Naive B cell (primary cell): ENCODE measurements around the gene DPM1. TPM values are rescaled to one million over a fixed set of nuclear protein-coding genes. Genes with fewer than 3 reads are reported as not detected.

Experiments
- ATAC-seq, 2 donors: fragments of 150-1000 bp; cut with Tn5 transposase; 2 replicates each; pipeline ENCODE4 v1.10.0; 2021; ENCODE audit warnings: low read depth in 2 of 2, mild to moderate bottlenecking in 2 of 2, moderate library complexity in 2 of 2
- DNase-seq: peaks from one replicate; pipeline ENCODE4 v3.0.0; 2022
- H3K27ac Mint-ChIP-seq, 6 donors: one replicate each; pipeline ENCODE4 v1.8.0; 2020 to 2022; ENCODE audit warnings: mild to moderate bottlenecking in 6 of 6, mixed read lengths in 6 of 6, moderate library complexity in 5 of 6, inconsistent platforms in 2 of 6
- H3K27me3 Mint-ChIP-seq, 3 donors: one replicate each; pipeline ENCODE4 v1.8.0; 2021 to 2022; ENCODE audit warnings: mixed read lengths in 3 of 3, mild to moderate bottlenecking in 1 of 3
- H3K36me3 Mint-ChIP-seq, 2 donors: one replicate each; pipeline ENCODE4 v1.8.0; 2020 to 2022; ENCODE audit warnings: mixed read lengths in 2 of 2, inconsistent platforms in 1 of 2, mild to moderate bottlenecking in 1 of 2
- H3K4me1 Mint-ChIP-seq, 3 donors: one replicate each; pipeline ENCODE4 v1.8.0; 2020 to 2022; ENCODE audit warnings: mixed read lengths in 3 of 3, inconsistent platforms in 1 of 3, mild to moderate bottlenecking in 1 of 3, moderate library complexity in 1 of 3
- H3K4me3 Mint-ChIP-seq, 8 donors: one replicate each; pipeline ENCODE4 v1.8.0; 2020 to 2022; ENCODE audit warnings: mild to moderate bottlenecking in 8 of 8, mixed read lengths in 8 of 8, moderate library complexity in 8 of 8, inconsistent platforms in 2 of 8
- H3K9me3 Mint-ChIP-seq, 7 donors: one replicate each; pipeline ENCODE4 v1.8.0; 2020 to 2022; ENCODE audit warnings: mixed read lengths in 7 of 7, mild to moderate bottlenecking in 5 of 7, inconsistent platforms in 2 of 7, moderate library complexity in 1 of 7
- polyA plus RNA-seq, 6 donors: library from polyadenylated mRNA; unstranded; fragments of 300-500 nt; fragmentation: Illumina TruSeq; gene quantifications; one replicate each; pipeline ENCODE4 v1.2.3, GENCODE V29; 2021; ENCODE audit warnings: low read depth in 6 of 6

Gene DPM1
- polyA plus RNA-seq, 6 donors from 2014 or later = 57.0 to 86.2 (median 71.5) TPM

DNA sequence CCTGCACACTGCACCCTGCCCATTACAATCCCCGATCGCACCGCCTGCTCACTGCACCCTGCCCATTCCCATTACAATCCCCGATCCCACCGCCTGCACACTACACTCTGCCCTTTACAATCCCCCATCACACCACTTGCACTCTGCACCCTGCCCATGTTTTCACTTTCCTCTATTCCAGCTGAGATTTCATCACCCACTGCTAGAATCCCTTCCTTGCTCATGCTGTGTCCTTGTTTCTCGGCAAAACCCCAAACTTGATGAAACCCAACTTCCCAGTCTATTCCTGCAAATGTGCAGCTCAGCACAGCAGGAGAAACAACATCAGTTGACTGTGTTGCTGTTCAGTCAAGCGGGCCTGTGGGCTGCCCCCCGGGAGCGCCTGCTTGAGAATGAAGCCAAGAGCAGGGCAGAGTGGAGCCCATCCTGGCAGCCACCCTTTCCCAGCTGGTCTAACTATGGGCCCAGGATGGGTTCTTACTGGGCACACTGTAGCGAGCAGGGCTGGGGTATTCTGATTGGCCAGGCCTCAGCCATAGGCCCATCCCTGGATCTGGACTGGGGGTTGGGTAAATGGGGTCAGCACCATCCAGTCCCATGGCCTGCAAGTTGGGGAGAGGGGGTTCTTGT, 17.5 kb upstream of the DPM1 start:
- Mint-ChIP-seq H3K4me1 (peaks cover 0 to 12% (median 2%) of the 10 kb centered on the region in 3 donors), H3K27ac (peak overlapping the region in 1 of 6 donors; percentile 48), H3K9me3 (no peaks in the 10 kb centered on the region), H3K4me3 (no peak overlapping the region), H3K36me3 (no peaks in the 10 kb centered on the region), H3K27me3 (peaks cover 27 to 55% (median 33%) of the 10 kb centered on the region in 3 donors)
- ATAC-seq (no peak), DNase-seq (no peak)

DNA sequence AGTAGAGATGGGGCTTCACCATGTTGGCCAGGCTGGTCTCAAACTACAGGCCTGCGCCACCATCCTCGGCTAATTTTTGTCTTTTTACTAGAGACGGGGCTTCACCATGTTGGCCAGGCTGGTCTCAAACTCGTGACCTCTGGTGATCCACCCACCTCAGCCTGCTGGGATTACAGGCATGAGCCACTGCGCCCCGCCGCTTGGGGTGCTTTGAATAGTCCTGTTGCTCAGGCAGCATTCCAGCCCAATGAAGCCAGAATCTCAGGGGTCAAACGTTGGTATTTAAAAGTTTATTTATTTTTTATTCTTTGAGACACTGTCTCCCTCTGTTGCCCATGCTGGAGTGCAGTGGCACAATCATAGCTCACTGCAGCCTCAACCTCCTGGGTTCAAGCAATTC, 11.6 kb upstream of the DPM1 start:
- Mint-ChIP-seq H3K27me3 (peaks cover 14 to 28% (median 17%) of the 10 kb centered on the region in 3 donors), H3K4me3 (no peak overlapping the region), H3K9me3 (no peaks in the 10 kb centered on the region), H3K4me1 (peaks cover 0 to under 1% (median 0%) of the 10 kb centered on the region in 3 donors), H3K36me3 (no peaks in the 10 kb centered on the region), H3K27ac (no peak overlapping the region)
- DNase-seq (no peak), ATAC-seq (no peak)

DNA sequence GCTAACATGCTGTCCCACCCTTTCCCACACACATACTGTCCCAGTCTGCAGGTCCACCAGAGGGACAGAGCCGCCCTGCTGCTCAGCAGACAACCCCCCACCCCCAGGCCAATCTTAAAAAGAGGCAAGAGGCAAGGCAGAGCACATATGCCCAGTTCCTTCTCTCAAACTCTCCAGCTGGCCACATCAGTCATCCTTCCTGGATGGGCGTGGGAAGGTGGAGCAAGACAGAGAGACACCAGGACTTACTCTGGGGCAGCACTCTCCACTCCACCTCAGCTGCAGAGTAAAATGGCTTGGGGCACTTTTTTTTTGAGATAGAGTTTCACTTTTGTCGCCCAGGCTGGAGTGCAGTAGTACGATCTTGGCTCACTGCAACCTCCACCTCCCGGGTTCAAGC, 11.1 kb upstream of the DPM1 start:
- Mint-ChIP-seq H3K36me3 (no peaks in the 10 kb centered on the region), H3K27me3 (peaks cover 10 to 28% (median 17%) of the 10 kb centered on the region in 3 donors), H3K4me3 (peak overlapping the region in 1 of 8 donors; percentile 47), H3K9me3 (no peaks in the 10 kb centered on the region), H3K4me1 (peaks cover 0 to 3% (median 0%) of the 10 kb centered on the region in 3 donors), H3K27ac (no peak overlapping the region)
- DNase-seq (no peak), ATAC-seq (no peak)

DNA sequence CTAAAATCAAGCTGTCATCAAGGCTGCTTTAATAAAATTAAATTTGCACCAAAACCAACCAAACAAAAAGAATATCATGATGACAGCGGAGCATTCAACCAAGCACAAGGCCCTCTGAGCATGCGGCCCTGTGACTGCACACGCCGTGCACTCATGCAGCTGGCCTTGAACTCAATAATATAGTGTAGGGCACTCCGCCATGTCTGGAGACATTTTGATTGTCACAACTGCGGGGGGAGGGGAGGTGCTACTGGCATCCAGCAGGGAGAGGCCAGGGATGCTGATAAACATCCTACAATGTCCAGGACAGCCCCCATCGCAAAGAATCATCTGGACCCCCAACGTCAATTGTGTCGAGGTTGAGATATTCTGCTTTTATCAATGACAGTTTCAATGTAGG, 10.0 kb upstream of the DPM1 start:
- Mint-ChIP-seq H3K4me3 (no peak overlapping the region), H3K27me3 (peaks cover 9 to 26% (median 17%) of the 10 kb centered on the region in 3 donors), H3K9me3 (no peaks in the 10 kb centered on the region), H3K4me1 (peaks cover 0 to 3% (median 0%) of the 10 kb centered on the region in 3 donors), H3K27ac (no peak overlapping the region), H3K36me3 (no peaks in the 10 kb centered on the region)
- ATAC-seq = no peak
- no peak for DNase-seq

DNA sequence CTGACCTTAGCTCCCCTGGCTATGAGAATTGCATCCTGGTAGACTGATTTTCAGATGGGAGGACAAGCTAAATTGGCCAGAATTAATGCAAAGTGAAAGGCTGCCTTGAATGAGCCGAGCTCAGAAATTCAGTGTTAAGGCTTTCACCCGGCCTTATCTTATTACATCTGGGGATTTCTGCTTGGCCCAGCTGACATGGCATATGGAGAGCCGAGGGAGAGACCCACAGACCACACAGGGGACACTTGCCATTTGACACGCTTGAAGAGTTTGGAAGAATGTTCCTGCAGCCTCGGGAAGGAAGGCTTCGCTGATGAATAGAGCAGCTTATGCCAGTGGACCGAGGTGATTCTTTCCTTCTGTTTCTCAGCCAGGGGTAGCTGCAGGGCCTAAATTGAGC, 9.3 kb upstream of the DPM1 start:
- Mint-ChIP-seq H3K27ac (no peak overlapping the region), H3K4me1 (peaks cover 0 to 4% (median 0%) of the 10 kb centered on the region in 3 donors), H3K27me3 (peaks cover 4 to 23% (median 17%) of the 10 kb centered on the region in 3 donors), H3K9me3 (no peaks in the 10 kb centered on the region), H3K4me3 (no peak overlapping the region), H3K36me3 (no peaks in the 10 kb centered on the region)
- no peak for DNase-seq
- ATAC-seq = no peak

DNA sequence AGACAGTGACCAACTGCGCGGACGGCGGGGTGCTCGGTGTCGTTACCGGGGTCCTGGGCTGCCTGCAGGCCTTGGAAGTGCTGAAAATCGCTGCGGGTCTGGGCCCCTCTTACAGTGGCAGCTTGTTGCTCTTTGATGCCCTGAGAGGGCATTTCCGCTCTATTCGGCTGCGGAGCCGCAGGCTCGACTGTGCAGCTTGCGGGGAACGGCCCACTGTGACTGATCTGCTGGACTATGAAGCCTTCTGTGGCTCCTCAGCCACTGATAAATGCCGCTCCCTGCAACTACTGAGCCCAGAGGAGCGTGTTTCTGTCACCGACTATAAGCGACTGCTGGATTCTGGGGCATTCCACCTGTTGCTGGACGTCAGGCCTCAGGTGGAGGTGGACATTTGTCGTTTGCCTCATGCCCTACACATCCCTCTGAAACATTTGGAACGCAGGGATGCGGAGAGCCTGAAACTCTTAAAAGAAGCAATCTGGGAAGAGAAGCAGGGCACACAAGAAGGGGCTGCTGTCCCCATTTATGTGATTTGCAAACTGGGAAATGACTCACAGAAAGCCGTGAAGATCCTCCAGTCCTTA, 1.3 kb upstream of the DPM1 start:
- Mint-ChIP-seq H3K27me3 (no peaks in the 10 kb centered on the region), H3K27ac (peak overlapping the region in 4 of 6 donors; percentile 99 to 100 (median 100)), H3K4me3 (peak overlapping the region; percentile 95 to 99 (median 98)), H3K9me3 (no peaks in the 10 kb centered on the region), H3K36me3 (peaks cover 0 to 4% of the 10 kb centered on the region in 2 donors), H3K4me1 (peaks cover 22 to 65% (median 40%) of the 10 kb centered on the region in 3 donors)
- DNase-seq = no peak
- no peak for ATAC-seq

DNA sequence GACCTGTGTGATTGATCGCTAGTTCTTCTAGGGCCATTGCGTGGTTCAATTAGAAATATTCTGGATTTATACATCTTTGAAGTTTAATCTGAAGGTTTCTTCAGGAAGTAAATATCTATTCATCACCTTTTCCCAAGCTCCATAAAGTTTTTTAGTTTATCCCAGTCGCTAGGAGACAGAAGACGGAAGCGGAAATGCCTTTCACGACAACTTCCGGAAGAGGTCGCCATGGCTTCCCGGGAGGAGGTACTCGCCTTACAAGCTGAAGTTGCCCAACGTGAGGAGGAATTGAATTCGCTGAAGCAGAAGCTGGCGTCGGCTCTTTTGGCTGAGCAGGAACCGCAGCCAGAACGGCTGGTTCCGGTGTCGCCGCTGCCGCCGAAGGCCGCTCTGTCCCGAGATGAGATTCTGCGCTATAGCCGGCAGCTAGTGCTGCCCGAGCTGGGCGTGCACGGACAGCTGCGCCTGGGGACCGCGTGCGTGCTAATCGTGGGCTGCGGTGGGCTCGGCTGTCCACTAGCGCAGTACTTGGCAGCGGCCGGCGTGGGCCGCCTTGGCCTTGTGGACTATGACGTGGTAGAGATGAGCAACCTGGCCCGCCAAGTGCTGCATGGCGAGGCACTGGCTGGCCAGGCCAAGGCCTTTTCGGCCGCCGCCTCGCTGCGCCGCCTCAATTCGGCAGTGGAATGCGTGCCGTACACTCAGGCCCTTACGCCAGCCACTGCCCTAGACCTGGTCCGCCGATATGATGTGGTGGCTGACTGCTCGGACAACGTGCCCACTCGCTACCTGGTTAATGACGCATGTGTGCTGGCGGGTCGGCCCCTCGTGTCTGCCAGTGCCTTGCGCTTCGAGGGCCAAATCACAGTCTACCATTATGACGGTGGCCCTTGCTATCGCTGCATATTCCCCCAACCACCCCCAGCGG, 547 bp upstream of the DPM1 start, which contains the start of gene MOCS3:
TSS of gene MOCS3 (plus strand) at position 204 of the 928 bp plus-strand sequence. CDS start at position 229, 25 bp downstream.
- Mint-ChIP-seq H3K9me3 (no peaks in the 10 kb centered on the region), H3K27ac (peak within 1 kb of the TSS; percentile 99 to 100 (median 100)), H3K36me3 (peaks cover 0 to 4% of the 10 kb centered on the region in 2 donors), H3K4me3 (peak within 1 kb of the TSS; percentile 95 to 99 (median 98)), H3K4me1 (peaks cover 22 to 65% (median 40%) of the 10 kb centered on the region in 3 donors), H3K27me3 (no peaks in the 10 kb centered on the region)
- peak; percentile 90 for DNase-seq
- peak; percentile 83 to 84 for ATAC-seq

DNA sequence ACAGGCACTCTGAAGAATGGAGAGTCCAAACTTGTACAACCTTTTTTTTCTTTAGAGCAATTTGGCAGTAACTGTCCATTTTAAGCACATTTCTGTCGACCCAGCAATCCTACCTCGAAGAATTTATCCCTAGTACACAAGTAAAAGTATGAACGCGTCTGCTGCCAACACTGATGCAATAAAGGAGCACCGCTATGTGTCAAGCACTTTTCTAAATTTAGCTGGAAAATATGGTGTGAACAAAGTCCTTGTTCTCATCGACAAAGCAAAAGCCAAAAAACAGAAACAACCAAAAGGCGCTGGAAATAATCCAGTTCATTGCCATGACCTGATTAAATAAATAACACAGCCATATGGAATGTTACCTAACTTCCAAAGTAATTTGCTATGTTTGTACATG, 1.1 kb downstream of the DPM1 start:
- DNase-seq (no peak), ATAC-seq (no peak)
- peak overlapping the region; percentile 95 to 99 (median 98) for H3K4me3 Mint-ChIP-seq
- no peaks in the 10 kb centered on the region for H3K9me3 Mint-ChIP-seq
- no peaks in the 10 kb centered on the region for H3K27me3 Mint-ChIP-seq
- peaks cover 22 to 61% (median 39%) of the 10 kb centered on the region in 3 donors for H3K4me1 Mint-ChIP-seq
- peaks cover 0 to 4% of the 10 kb centered on the region in 2 donors for H3K36me3 Mint-ChIP-seq
- H3K27ac Mint-ChIP-seq = peak overlapping the region; percentile 99 to 100 (median 100)

DNA sequence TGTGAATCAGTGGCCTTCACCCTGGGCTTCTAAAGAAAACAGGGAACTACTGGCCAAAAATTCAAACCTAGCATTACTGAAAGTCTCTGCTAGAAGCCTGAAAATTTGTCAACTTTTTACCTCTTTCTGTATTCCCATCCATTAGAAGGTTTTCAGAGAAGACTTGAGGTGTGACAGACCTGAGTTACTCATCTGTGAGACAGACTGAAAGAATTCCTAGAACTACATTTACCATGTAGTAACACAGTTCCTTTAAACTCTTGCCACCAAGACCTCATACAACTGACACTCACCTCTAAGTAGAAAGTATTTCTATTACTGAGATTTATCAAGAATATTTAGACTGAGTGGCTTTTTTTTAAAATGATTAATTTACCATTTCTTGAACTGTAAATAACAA, 4.5 kb downstream of the DPM1 start:
- peaks cover 4 to 13% of the 10 kb centered on the region in 2 donors for H3K36me3 Mint-ChIP-seq
- H3K27me3 Mint-ChIP-seq = no peaks in the 10 kb centered on the region
- H3K27ac Mint-ChIP-seq = no peak overlapping the region
- ATAC-seq (no peak), DNase-seq (no peak)
- peak overlapping the region in 1 of 8 donors; percentile 35 for H3K4me3 Mint-ChIP-seq
- H3K4me1 Mint-ChIP-seq = peaks cover 18 to 30% (median 22%) of the 10 kb centered on the region in 3 donors
- H3K9me3 Mint-ChIP-seq = no peaks in the 10 kb centered on the region

DNA sequence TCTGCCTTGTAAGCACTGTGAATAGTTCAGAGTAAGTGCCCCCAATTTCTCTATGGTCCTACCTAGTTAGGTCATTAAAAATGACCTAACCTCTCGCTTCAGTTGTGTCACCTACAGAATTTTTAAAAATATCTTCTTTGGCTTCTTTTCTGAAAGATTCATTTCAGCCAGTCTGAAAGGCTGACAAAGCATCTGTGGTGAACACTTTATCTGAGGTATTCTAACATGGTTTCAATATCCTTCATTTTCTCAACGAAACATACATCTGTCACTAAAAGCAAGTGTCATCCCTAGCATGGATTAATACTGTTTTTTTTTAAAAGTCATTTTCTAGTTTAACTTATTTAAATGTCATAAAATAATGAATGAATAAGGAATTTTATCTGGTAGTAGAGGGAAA, 5.1 kb downstream of the DPM1 start:
- ATAC-seq (no peak), DNase-seq (no peak)
- no peaks in the 10 kb centered on the region for H3K27me3 Mint-ChIP-seq
- H3K4me1 Mint-ChIP-seq = peaks cover 18 to 24% (median 18%) of the 10 kb centered on the region in 3 donors
- no peaks in the 10 kb centered on the region for H3K9me3 Mint-ChIP-seq
- peaks cover 7 to 13% of the 10 kb centered on the region in 2 donors for H3K36me3 Mint-ChIP-seq
- H3K4me3 Mint-ChIP-seq = no peak overlapping the region
- H3K27ac Mint-ChIP-seq = no peak overlapping the region

DNA sequence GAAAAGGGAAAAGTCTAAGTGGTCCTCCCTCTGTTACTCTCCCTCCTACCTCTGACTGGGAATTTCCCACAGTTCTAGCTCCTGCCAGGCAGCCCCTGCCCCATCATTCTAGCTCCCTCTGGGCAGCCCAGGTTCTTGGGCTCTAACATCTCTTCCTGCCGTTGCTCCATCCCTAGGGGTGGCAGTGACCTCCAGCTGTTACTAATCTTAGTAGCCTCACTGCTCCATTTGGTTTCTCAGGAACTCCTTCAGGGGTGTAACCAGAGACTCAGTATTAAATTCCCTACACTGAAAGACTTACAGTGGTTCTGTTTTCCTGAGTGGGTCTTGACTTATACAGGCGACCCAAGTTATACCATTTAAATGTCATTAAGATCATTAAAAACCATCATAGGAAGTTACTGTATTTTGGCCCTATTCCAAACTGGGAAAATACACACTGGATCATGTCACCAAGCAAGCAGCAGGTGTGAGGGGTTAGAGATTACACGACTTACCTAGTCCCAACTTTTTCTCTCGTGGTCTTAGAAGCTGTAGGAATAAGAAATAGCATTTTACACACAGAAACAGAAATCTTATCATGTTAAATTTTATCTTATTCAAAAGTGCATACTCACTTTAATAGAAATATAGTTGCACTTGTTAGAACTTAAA, 10.1 kb downstream of the DPM1 start:
- Mint-ChIP-seq H3K36me3 (peaks cover 10 to 28% of the 10 kb centered on the region in 2 donors), H3K27ac (peak overlapping the region in 1 of 6 donors; percentile 76), H3K4me3 (no peak overlapping the region)

DNA sequence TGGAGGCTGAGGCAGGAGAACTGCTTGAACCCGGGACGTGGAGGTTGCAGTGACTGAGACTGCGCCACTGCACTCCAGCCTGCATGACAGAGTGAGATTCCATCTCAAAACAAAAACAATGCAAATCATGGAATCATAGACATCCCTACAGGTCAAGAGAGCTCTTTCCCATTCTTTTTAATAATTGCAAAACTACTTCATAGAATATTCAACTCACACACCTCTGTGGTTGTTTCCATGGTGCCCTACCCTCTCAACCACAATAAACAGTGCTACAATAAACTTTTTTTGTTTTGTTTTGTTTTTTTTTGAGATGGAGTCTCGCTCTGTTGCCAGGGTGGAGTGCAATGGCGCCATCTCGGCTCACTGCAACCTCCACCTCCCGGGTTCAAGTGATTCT, 15.3 kb downstream of the DPM1 start:
- no peaks in the 10 kb centered on the region for H3K9me3 Mint-ChIP-seq
- no peak overlapping the region for H3K4me3 Mint-ChIP-seq
- DNase-seq = no peak
- peaks cover 6 to 15% of the 10 kb centered on the region in 2 donors for H3K36me3 Mint-ChIP-seq
- H3K27ac Mint-ChIP-seq = no peak overlapping the region
- H3K4me1 Mint-ChIP-seq = peaks cover 0 to 2% (median 0%) of the 10 kb centered on the region in 3 donors
- no peak for ATAC-seq
- no peaks in the 10 kb centered on the region for H3K27me3 Mint-ChIP-seq

More for the DNA sequence above, 10.1 kb downstream of the DPM1 start:
- DNase-seq = no peak
- Mint-ChIP-seq H3K27me3 (no peaks in the 10 kb centered on the region), H3K4me1 (peaks cover 0 to 9% (median 2%) of the 10 kb centered on the region in 3 donors), H3K9me3 (no peaks in the 10 kb centered on the region)
- ATAC-seq = no peak

DNA sequence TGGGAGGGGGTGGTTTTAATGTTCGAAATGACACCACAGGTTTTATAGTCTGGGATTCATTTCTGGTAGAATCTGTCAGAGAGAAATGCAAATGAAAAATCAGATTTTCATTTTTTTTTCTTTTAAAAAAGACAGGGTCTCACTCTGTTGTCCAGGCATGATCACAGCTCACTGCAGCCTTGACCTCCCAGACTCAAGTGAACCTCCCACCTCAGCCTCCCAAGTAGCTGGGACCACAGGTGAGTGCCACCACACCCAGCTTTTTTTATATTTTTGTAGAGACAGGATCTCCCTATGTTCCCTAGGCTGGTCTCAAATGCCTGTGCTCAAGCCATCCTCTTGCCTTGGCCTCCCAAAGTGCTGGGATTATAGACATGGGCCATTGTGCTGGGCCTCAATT, 24.7 kb downstream of the DPM1 start:
- Mint-ChIP-seq H3K4me3 (peak overlapping the region in 2 of 8 donors; percentile 37 to 100), H3K36me3 (peaks cover 7 to 10% of the 10 kb centered on the region in 2 donors), H3K4me1 (peaks cover 16 to 18% (median 17%) of the 10 kb centered on the region in 3 donors), H3K27ac (peak overlapping the region in 4 of 6 donors; percentile 11 to 36 (median 16)), H3K9me3 (no peaks in the 10 kb centered on the region), H3K27me3 (no peaks in the 10 kb centered on the region)
- ATAC-seq = no peak
- DNase-seq = no peak
